Middle frontal gyrus (tissue), 1 donor: ENCODE results near the gene ANO7.

ENCODE experiments used
- DNase-seq: peaks from one replicate; pipeline ENCODE4 v3.0.0-alpha.2; 2015; ENCODE audit warnings: low spot score; ENCODE audit errors: extremely low spot score

ANO7 gene

GRCh38 chr2:241272303-241273209 is 84.1 kb downstream of the ANO7 start:
- DNase-seq = no peak

GRCh38 chr2:241273210-241274020 is 84.9 kb downstream of the ANO7 start:
- DNase-seq = no peak

DNA sequence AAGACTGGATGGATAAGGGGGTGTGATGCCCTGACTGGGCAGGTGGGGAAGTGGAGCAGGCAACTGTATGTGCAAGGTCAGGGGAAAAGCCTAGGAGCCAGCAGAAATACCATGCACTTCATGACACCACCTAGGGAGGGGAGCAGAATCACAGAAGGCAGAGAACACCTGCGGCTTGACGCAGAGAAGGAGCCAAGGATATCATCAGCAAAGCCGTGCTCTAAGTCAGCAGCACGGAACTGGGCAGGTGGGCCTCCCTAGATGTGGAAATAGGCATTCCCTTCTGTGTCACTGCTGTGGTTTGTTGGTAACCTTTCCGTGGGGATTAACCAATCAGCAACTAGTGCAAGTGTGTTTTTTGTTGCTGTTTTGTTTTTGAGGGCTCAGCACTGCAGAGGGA is 85.7 kb downstream of the ANO7 start:
- DNase-seq = no peak
